Adipocyte (in vitro differentiated cells): ENCODE measurements around the gene ZCWPW2.

Experiments
- DNase-seq: peaks from one replicate; pipeline ENCODE4 v3.0.0-alpha.2; 2015; ENCODE audit warnings: low read depth
- H3K27me3 ChIP-seq: replicated peaks from 2 replicates; pipeline ENCODE4 v1.7.0; 2013; ENCODE audit warnings: mild to moderate bottlenecking, low read length, moderate library complexity; ENCODE audit not compliant: control insufficient read depth, insufficient read depth
- H3K36me3 ChIP-seq: 2 replicates; pipeline ENCODE4 v1.7.0; 2013; ENCODE audit warnings: low read length, mild to moderate bottlenecking, moderate library complexity; ENCODE audit not compliant: control insufficient read depth, insufficient read depth, severe bottlenecking
- H3K4me1 ChIP-seq: 2 replicates; pipeline ENCODE4 v1.7.0; 2013; ENCODE audit warnings: mild to moderate bottlenecking, low read length, moderate library complexity; ENCODE audit not compliant: control insufficient read depth, insufficient read depth
- H3K4me3 ChIP-seq: 2 replicates; pipeline ENCODE4 v1.7.0; 2013; ENCODE audit warnings: mild to moderate bottlenecking, low read length, moderate library complexity
- H3K9ac ChIP-seq: 2 replicates; pipeline ENCODE4 v1.7.0; 2013; ENCODE audit warnings: mild to moderate bottlenecking, low read length, moderate library complexity
- H3K9me3 ChIP-seq: 2 replicates; pipeline ENCODE4 v1.7.0; 2013; ENCODE audit warnings: mild to moderate bottlenecking, low read length, moderate library complexity; ENCODE audit not compliant: control insufficient read depth

The ZCWPW2 gene, protein sequence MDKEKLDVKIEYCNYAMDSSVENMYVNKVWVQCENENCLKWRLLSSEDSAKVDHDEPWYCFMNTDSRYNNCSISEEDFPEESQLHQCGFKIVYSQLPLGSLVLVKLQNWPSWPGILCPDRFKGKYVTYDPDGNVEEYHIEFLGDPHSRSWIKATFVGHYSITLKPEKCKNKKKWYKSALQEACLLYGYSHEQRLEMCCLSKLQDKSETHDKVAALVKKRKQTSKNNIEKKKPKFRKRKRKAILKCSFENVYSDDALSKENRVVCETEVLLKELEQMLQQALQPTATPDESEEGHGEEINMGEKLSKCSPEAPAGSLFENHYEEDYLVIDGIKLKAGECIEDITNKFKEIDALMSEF

DNA sequence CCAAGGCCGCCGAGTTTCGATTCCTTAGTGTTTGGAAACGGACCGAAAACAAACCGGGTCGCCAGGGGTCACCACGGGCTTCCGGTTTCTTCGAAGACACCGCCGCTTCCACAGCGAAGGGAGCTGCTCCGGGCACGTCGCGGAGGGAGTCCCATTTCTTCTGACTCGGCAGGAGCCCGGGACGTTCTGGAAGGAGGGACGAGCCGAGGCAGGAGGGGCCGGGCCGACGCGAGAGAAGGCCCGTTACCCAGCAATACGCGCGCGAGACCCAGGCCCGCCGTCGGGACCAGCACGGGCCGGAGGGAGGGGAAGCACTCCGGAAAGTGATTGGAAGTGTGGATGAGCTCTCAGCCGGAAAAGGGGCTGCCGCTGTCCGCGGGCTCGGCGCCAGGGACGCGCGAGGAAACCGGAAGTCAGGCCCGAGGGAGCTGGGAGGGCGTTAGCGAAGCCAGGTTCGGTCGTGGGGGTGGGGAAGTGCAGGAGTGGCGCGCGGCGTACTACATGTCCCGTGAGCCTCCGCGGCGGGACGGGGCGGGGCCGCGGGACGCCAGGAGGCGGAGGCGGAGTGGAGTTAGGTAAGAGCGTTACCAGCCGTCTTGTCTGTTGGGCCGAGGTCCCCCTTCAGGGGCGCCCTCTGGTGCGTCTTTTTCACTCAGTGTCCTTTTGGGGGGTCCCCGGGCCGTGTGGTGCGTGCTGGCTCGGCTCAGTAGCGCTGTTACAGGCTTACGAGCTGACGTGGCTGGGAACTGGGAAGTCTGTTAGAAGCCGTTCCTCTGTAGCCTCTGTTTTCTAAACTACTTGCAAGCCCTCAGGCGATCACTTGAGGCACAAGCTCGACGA is at the start of gene ZCWPW2, which contains the start of gene AZI2:
ZCWPW2 (plus strand) TSS at position 93 of the 840 bp plus-strand sequence. CDS start 64,348 bp downstream, outside the sequence.
AZI2 (minus strand) TSS at position 196 of the 840 bp plus-strand sequence. CDS start 8,207 bp downstream, outside the sequence.
- H3K27me3 ChIP-seq, result no peaks in the 10 kb centered on the region
- H3K4me1 ChIP-seq, result peaks cover 44% of the 10 kb centered on the region
- peak within 1 kb of the TSS; percentile 98 for H3K9ac ChIP-seq
- no peaks in the 10 kb centered on the region for H3K9me3 ChIP-seq
- H3K36me3 ChIP-seq, result no peaks in the 10 kb centered on the region
- DNase-seq, result peak; percentile 99
- peak within 1 kb of the TSS; percentile 93 for H3K4me3 ChIP-seq

DNA sequence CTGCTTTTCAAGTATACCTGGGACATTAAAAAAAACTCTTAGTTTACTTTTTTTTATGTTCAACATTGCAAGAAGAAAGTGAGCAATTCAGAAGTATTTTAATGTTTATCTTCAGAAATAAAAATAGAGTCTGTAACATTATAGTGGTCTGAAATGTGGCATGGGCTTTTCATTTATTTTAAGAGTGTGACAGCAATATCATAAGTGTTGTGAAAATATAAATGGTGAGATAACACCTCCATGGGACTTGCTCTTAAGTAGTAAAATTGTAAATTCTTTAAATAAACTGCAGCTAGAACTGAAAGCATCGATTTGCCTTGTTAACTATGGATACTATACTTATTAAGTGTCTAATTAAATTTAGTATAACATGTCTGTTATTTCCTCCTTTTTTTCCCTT is 48.8 kb upstream of the ZCWPW2 start:
- Histone ChIP-seq H3K4me3 (no peak overlapping the region), H3K36me3 (peaks cover 7% of the 10 kb centered on the region), H3K4me1 (no peaks in the 10 kb centered on the region)

DNA sequence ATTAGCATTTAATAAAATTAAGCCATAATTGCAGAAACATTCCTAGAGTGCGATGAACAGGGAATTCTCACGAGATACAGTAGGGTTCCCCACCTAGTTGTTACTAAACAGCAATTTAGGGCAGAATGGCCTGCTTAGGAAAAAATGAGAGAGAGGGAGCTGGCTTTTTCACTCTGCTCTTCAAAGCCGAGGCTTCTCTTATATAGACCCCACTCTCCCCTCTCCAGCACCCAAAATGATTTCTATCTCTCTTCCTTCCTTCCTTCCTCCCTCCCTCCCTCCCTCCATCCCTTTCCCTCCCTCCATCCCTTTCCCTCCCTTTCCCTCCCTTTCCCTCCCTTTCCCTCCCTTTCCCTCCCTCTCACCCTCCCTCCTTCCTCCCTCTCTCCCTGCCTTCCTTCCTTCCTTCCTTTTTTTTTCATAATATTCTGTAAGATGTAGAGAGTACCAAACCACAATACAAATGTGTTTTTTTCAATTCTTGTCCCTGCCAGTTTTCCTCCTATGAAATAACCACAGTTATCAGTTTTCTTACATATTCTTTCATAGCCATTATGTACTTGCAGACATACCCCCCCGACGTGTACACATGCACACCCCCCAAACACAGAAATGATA is 48.1 kb upstream of the ZCWPW2 start:
- DNase-seq, result no peak
- H3K4me1 ChIP-seq, result no peaks in the 10 kb centered on the region

More for the DNA sequence above, 48.8 kb upstream of the ZCWPW2 start:
- DNase-seq, result no peak
- Histone ChIP-seq H3K27me3 (no peaks in the 10 kb centered on the region), H3K9ac (no peak overlapping the region), H3K9me3 (no peaks in the 10 kb centered on the region)

DNA sequence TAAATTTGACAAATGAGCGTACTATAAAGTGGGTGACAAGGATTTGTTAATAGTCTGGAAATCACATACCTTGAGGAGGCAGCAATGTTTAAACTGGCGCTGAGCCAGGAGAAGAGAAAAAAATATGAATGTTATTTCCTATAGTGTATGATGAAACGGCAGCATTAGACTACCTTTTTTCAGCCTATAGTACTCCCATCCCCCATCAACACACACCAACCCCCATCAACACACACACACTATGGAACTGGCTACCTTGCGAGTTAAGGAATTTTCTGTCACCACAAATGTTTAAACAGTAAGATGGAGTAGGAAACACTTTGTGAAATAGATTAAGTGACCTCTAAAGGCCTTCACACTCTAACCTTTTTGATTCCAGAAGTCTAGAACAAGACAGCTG is 46.8 kb upstream of the ZCWPW2 start:
- Histone ChIP-seq H3K9me3 (no peaks in the 10 kb centered on the region), H3K36me3 (peaks cover 7% of the 10 kb centered on the region), H3K4me3 (no peak overlapping the region), H3K9ac (no peak overlapping the region), H3K4me1 (no peaks in the 10 kb centered on the region), H3K27me3 (no peaks in the 10 kb centered on the region)
- DNase-seq, result no peak

More for the DNA sequence above, 48.1 kb upstream of the ZCWPW2 start:
- Histone ChIP-seq H3K4me3 (no peak overlapping the region), H3K27me3 (no peaks in the 10 kb centered on the region), H3K9me3 (no peaks in the 10 kb centered on the region), H3K36me3 (peaks cover 7% of the 10 kb centered on the region), H3K9ac (no peak overlapping the region)

DNA sequence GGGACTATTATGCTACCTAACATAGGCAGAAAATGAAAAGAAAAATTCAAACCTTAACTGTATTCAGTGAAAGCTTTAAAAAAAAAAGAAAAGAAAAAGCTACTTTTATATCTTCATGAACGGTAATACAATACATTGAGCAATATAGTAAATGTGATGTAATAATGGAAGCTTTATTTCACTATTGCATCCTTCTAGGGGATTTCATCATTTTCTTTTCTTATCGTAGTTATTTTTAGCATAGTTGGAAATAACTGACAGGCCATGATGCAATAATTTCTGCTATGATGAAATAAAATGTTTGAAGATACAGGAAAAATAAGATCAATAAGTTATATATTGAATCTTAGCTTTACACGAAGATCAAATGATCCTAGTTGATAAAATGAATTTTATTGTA is 40.3 kb upstream of the ZCWPW2 start:
- Histone ChIP-seq H3K9ac (no peak overlapping the region), H3K27me3 (no peaks in the 10 kb centered on the region), H3K36me3 (no peaks in the 10 kb centered on the region), H3K4me1 (no peaks in the 10 kb centered on the region), H3K9me3 (no peaks in the 10 kb centered on the region), H3K4me3 (no peak overlapping the region)
- peak; percentile 47 for DNase-seq

DNA sequence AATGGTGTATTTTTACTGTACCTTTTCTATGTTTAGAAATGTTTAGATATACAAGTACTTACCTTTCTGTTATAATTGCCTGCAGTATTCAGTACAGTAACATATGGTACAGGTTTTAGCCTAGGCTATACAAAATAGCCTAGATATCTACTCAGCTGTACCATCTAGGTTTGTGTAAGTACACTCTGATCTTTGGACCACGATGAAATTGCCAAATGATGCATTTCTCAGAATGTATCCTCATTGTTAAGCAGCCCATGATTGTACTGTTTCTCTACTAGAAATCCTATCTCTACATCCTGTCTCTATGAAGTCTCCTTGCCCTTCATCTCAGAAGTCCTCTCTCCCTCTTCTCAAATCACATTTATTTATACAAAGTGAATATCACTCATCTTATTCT is 32.8 kb upstream of the ZCWPW2 start:
- no peak for DNase-seq

DNA sequence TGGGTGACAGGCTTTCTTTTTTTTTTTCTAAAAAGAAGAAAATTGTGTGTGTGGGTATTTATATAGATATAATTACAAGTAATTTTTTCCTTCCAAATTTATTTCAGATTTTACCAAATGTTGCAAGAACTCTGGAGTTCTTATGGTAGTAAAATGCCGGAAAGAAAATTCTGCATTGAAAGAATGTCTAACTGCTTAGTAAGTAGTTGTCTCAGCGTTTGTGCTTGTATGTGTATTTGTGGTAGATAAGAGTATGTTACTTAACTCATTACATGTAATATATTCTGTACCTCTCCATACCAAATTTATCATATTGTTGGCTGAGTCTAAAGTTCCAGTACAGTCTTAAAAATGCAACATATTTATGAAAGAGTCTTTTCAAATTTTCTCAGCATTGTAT is 32.3 kb upstream of the ZCWPW2 start:
- no peaks in the 10 kb centered on the region for H3K27me3 ChIP-seq
- H3K9ac ChIP-seq, result no peak overlapping the region
- H3K9me3 ChIP-seq, result no peaks in the 10 kb centered on the region
- H3K36me3 ChIP-seq, result peaks cover 8% of the 10 kb centered on the region
- no peaks in the 10 kb centered on the region for H3K4me1 ChIP-seq
- DNase-seq, result no peak
- H3K4me3 ChIP-seq, result no peak overlapping the region

More for the DNA sequence above, 32.8 kb upstream of the ZCWPW2 start:
- peaks cover 7% of the 10 kb centered on the region for H3K36me3 ChIP-seq
- no peaks in the 10 kb centered on the region for H3K4me1 ChIP-seq
- H3K9me3 ChIP-seq, result no peaks in the 10 kb centered on the region
- H3K4me3 ChIP-seq, result no peak overlapping the region
- no peaks in the 10 kb centered on the region for H3K27me3 ChIP-seq
- H3K9ac ChIP-seq, result no peak overlapping the region

DNA sequence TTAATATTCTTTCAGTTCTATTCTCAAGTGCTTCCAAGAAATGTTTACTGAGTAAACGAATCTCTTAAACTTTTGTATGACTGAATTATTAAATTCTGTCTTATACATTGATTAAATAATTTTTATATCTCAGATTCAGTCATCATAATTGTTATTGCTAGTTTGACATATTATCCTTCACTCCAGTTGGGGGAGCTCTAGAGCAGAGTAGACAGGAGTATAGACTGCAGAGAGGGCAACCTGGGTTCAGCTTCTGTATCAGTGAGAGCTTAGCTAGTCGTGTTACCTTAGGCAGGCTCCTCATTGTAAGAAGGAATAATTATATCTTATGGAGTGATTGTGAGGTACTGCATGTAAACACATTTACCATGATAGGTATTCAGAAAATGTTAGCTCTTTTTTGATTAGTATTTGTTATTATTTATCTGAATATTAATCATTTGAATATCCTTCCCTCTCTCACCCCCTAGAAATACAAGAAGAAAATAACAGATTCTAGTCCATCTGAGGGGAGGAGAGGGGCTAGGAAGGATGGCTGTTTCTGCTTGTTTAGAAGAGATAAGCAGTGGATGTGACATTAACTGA is 31.0 kb upstream of the ZCWPW2 start:
- H3K27me3 ChIP-seq, result no peaks in the 10 kb centered on the region
- peaks cover 15% of the 10 kb centered on the region for H3K36me3 ChIP-seq
- H3K9ac ChIP-seq, result no peak overlapping the region
- peaks cover 2% of the 10 kb centered on the region for H3K4me1 ChIP-seq
- no peak overlapping the region for H3K4me3 ChIP-seq
- no peaks in the 10 kb centered on the region for H3K9me3 ChIP-seq
- peak; percentile 60 for DNase-seq

DNA sequence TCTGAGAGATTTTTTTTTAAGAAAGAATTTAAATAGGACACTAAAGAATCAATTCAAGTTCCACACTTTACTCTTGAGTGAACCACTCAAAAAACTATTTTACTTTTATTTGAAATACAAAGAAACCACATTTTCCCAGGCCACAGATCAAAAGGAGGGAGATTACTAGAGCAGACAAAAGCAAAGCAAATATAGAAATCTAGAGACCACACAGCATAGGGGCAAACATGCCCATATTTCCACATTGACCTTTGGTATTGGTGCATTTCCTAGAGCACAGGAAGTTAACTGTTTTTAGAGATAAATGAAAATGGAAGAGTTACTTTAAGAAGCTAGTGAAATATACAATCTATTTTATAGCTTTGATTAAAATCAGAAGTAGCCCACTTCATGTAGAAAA is 27.5 kb upstream of the ZCWPW2 start:
- peaks cover 2% of the 10 kb centered on the region for H3K4me1 ChIP-seq
- peaks cover 47% of the 10 kb centered on the region for H3K36me3 ChIP-seq
- H3K9me3 ChIP-seq, result no peaks in the 10 kb centered on the region
- no peak for DNase-seq
- H3K27me3 ChIP-seq, result no peaks in the 10 kb centered on the region
- H3K9ac ChIP-seq, result no peak overlapping the region
- H3K4me3 ChIP-seq, result no peak overlapping the region

DNA sequence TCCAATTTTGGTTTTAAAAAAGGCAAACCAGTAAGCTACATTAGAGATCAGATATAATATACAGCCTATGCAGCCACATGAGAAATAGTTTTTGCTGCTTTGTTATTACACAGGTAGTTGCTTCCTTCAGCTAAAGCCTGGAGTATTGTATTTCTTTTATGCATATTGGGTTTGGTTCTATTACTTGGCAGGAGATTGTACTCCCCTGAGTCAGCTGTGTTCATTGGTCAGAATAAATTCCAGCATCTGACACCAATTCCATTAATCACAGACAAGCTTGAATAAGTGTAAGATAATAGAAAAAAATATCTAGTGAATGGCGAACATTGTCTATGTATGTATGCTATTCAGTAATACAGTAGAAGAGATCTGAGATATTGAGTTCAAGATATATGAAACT is 26.1 kb upstream of the ZCWPW2 start:
- DNase-seq, result no peak
- no peak overlapping the region for H3K9ac ChIP-seq
- peaks cover 54% of the 10 kb centered on the region for H3K36me3 ChIP-seq
- peaks cover 16% of the 10 kb centered on the region for H3K4me1 ChIP-seq
- H3K27me3 ChIP-seq, result no peaks in the 10 kb centered on the region
- H3K4me3 ChIP-seq, result no peak overlapping the region
- no peaks in the 10 kb centered on the region for H3K9me3 ChIP-seq
